ENCODE measurements around the gene SEMA4D. TPM values are rescaled to one million over a fixed set of nuclear protein-coding genes. Genes with fewer than 3 reads are reported as not detected.

The SEMA4D gene
- total and polyA plus RNA-seq, 9 of the 15 experiments (the other 6 are each of a cell fraction or from before 2014, with no cell fraction given), result 0.38 to 5.1 (median 1.8) TPM

GRCh38 chr9:89394412-89394811, 103.5 kb downstream of the SEMA4D start (continued):
- no peak for TF ChIP-seq HOMEZ (CRISPR knock-in tag; IDR thresholded peaks at IDR 0.05)

GRCh38 chr9:89391585-89391984, 106.3 kb downstream of the SEMA4D start:
- H3K79me2 ChIP-seq (ENCODE audit: control insufficient read depth, insufficient read depth, low read length), result no peaks in the 10 kb centered on the region
- DNase-seq (ENCODE audit: extremely low read depth in 1 of 4, low spot score in 3 of 4), result no peak
- no peak overlapping the region for H3K4me2 ChIP-seq (ENCODE audit: insufficient read depth, low read length)
- peaks cover 20 to 81% of the 10 kb centered on the region in 2 experiments for H3K27me3 ChIP-seq (ENCODE audit: control insufficient read depth in 2 of 2, insufficient read depth in 2 of 2, low read length in 2 of 2)
- H4K20me1 ChIP-seq (replicated peaks; ENCODE audit: control insufficient read depth, insufficient read depth, low read length), result no peaks in the 10 kb centered on the region; the same call in 1 of the 2 replicates
- no peak overlapping the region for H3K27ac ChIP-seq (ENCODE audit: extremely low read depth, low read depth, low read length)
- no peaks in the 10 kb centered on the region for H3K9me3 ChIP-seq (replicated peaks; ENCODE audit: control insufficient read depth, insufficient read depth, low read depth, low read length)
- no peaks in the 10 kb centered on the region for H3K9me1 ChIP-seq (ENCODE audit: control insufficient read depth, insufficient read depth, low read length)
- ChIA-PET CTCF (ENCODE audit: low intra/inter-chr PET ratio) (no interaction called here), POLR2A (no interaction called here)
- no peak for FAIRE-seq
- BruUV-seq (replicated peaks), result no TSS peak
- no peak for ATAC-seq
- intact Hi-C loops (cut with micrococcal nuclease), result no loop called here
- no peaks in the 10 kb centered on the region for H3K4me1 ChIP-seq (replicated peaks in 1 of 2; ENCODE audit: control insufficient read depth in 2 of 2, insufficient read depth in 2 of 2, low read length in 2 of 2)
- no peak overlapping the region for H3K9ac ChIP-seq (ENCODE audit: insufficient read depth in 1 of 2, low read depth in 2 of 2, low read length in 2 of 2)
- WGBS (ENCODE audit: insufficient coverage, low coverage, missing lambda C conversion rate), result 8% methylated on average over 6 of the region's 6 CpGs
- no peak overlapping the region for H3K4me3 ChIP-seq
- H2AFZ ChIP-seq (ENCODE audit: low read depth, low read length), result no peak overlapping the region
- in situ Hi-C loops (cut with MboI), result no loop called here
- no peaks in the 10 kb centered on the region for H3K36me3 ChIP-seq (ENCODE audit: control insufficient read depth, insufficient read depth, low read length)
- no peak for TF ChIP-seq ZKSCAN8 (CRISPR knock-in tag; IDR thresholded peaks at IDR 0.05)
- no peak for TF ChIP-seq TAL1 (IDR thresholded peaks at IDR 0.05)
- TF ChIP-seq FOXA3 (CRISPR knock-in tag; conservative IDR thresholded peaks at IDR 0.05 in 1 of 2, IDR thresholded peaks at IDR 0.05 in 1 of 2), result no peak
- TF ChIP-seq YBX1 (IDR thresholded peaks at IDR 0.05), result no peak
- TF ChIP-seq SMAD4 (CRISPR knock-in tag; conservative IDR thresholded peaks at IDR 0.05), result no peak
- no peak for TF ChIP-seq TARDBP (IDR thresholded peaks at IDR 0.05)
- no peak for TF ChIP-seq ZNF324 (CRISPR knock-in tag; IDR thresholded peaks at IDR 0.05)
- TF ChIP-seq XRCC5 (IDR thresholded peaks at IDR 0.05; ENCODE audit: low read depth, low read length), result no peak

All from K562 (cell line).